Lung microvascular endothelial cell (primary cell): ENCODE measurements around the gene PBX3. TPM values are rescaled to one million over a fixed set of nuclear protein-coding genes. Genes with fewer than 3 reads are reported as not detected.

Source experiments
- DNase-seq, 2 donors: peaks; one replicate each; pipeline versions ENCODE4 v3.0.0 to v3.0.0-alpha.2; 2010; ENCODE audit warnings: low read depth in 2 of 2
- total RNA-seq: library from RNA; depleted of rRNA; stranded (reverse); fragments of >200 nt; gene quantifications from 2 replicates; pipeline ENCODE4 v1.2.1, GENCODE V29; 2014

Gene PBX3
- total RNA-seq, 1 donor from 2014 or later = 4.0 TPM

DNA sequence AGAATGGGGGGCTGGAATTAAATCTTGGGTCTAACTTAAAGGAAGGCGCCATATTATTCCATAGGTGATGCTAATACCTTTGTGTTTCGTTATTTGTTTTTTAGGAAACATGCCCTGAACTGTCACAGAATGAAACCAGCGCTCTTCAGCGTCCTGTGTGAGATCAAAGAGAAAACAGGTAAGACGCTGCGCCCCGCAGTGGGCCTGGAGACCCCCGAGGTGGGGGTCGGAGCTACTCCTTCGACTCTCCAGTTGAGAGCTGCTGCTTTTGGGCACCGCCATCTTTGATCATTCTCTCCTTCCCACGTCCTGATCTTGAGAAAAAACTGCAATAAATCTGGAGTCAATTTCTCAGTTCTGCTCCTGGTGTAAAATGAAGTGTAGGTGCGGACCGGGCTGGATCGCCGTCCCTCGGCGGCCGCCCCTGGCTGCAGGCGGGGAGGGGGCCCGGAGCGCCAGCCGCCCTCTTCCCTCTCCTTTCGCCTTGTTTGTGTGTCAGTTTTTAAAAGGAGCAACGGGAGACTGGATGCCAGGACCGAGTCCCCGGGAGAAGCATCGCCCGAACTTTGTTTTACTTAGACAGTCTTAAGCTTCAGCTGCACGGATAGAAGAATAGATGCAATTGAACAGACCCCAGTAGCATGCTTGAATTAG, 1.4 kb downstream of the PBX3 start:
- peak in 1 of 2 donors; percentile 10 for DNase-seq

GRCh38 chr9:125749287-125749935, 2.2 kb downstream of the PBX3 start:
- DNase-seq = no peak

DNA sequence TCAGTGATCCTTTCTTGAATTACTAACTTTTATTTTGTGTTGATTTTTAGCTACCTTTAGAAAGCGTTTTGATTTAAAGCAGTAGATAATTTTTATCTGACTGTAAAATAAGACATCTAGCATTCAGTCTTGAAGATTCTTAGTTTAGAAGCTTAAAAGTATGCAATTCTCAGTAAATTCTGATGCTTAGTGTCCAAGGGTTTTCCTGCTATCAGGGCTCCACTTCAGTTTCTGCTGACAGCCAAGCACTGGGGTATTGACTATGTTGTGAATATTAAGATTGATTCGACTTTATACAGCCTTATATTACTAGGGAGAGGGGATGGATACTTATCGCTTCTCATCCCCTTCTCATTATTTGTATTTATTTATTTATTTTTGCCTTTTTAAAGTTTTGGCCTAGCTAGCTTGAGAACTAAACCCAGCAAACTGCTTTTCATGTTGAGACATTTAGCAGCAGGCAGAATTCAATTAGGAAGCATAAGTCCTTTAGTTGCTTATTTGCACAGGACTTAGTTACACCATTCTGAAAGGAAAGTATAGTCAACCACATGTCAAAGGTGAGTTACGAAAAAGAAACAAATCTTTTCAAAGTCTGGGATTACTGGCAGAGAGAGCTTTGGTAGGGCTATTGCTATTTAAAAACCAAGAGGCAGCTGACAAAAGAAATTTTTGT, 2.9 kb downstream of the PBX3 start:
- peak in 1 of 2 donors; percentile 21 for DNase-seq

DNA sequence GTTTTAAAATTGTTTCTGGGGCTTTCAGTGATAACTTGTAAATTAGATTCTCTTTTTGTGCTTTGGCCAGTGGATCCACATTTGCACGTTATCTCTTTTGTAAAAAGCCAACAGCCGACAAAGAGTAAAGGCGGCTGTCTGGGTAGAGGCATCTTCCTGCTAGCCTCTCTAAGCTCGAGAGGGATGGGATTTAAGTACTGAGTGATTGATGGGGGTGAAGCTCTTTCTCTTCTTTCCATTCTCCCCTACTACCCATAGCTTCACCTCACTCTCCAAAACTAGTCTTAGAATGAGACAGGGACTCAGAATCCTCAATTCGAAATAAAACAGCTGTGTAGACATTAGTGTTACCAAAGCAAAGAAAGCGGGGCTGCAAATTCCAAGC, 3.4 kb downstream of the PBX3 start:
- DNase-seq = no peak

- no peak for DNase-seq
These were observed 5.0 kb downstream of the PBX3 start for GRCh38 chr9:125752070-125752628.

- DNase-seq = no peak
These were observed 6.9 kb downstream of the PBX3 start for GRCh38 chr9:125754096-125754495.

DNA sequence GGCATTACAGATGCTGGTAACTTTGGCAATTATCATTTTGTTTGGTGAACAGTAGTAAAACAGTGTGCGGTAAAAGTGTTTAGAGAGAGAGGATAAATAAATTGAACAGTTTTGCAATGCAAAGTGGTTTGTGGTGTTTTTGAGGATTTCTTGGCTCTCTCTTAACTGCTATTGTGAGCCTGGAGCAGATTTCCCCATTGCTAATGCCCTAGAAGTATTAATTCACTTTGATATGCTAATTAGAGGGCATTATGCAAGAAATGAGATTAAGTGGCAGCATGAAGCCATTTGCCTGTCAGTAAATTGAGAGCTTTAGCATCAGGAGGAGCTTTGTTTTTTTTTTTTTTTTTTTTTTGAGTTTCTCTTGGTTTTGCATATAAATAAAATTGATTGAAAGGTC, 8.2 kb downstream of the PBX3 start:
- no peak for DNase-seq

GRCh38 chr9:125756518-125756917, 9.3 kb downstream of the PBX3 start:
- DNase-seq = no peak

- DNase-seq = no peak
These were observed 10.7 kb downstream of the PBX3 start for GRCh38 chr9:125757834-125758233.

DNA sequence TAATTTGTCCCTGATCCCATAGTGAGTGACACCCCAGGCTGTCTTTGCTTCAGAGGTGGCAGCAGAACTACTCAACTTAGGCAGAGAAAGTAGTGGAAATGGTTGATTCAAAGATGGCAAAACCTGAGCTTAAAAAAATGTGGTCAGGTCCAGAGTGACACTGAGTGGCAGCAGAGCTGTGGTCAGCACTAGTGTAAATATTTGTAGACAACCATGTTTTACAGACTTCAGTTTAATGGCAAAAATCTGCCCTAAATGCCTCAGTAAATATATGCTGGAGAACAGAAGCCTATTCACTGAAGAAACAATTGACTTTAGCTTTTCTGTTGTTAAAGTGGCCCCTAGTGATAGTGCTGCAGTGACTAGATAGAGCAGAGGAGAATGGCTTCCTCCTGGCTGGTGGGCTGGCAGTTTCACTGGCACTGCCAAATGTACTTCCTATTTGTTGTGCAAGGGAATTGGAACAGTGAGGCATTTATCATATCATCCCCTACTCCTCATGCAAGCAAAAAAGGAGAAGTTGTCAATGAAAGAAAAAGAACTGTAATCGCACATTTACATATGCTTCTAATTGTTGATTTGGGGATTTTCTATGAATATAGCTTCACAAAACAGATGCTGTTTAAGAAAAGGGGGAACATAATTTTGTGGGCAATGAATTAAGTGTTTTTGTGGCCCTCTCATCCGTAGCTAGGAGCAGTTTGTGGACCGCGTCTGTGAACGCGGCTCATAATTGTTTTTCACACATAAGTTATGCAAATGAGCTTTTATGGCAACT, 12.0 kb downstream of the PBX3 start:
- peak in 1 of 2 donors; percentile 23 for DNase-seq

- no peak for DNase-seq
These were observed 12.6 kb downstream of the PBX3 start for GRCh38 chr9:125759764-125760129.

DNA sequence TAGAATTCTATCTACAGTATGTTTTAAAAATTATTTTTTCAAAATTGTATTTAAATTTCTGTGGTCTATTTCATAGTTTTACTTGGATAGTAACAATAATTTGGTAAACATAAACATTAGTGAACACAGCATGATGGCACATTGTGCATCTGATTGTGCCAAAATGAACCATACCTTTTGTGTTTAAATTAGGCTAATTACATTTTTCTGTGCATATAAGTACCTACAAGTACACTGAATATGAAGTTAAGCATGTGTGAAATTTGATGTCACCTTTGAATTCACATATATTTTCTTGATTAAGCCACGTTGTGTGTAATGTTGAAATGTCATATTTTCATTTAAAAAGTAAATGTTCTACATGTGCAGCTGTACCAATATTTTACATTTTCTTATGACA, 13.4 kb downstream of the PBX3 start:
- DNase-seq = no peak

DNA sequence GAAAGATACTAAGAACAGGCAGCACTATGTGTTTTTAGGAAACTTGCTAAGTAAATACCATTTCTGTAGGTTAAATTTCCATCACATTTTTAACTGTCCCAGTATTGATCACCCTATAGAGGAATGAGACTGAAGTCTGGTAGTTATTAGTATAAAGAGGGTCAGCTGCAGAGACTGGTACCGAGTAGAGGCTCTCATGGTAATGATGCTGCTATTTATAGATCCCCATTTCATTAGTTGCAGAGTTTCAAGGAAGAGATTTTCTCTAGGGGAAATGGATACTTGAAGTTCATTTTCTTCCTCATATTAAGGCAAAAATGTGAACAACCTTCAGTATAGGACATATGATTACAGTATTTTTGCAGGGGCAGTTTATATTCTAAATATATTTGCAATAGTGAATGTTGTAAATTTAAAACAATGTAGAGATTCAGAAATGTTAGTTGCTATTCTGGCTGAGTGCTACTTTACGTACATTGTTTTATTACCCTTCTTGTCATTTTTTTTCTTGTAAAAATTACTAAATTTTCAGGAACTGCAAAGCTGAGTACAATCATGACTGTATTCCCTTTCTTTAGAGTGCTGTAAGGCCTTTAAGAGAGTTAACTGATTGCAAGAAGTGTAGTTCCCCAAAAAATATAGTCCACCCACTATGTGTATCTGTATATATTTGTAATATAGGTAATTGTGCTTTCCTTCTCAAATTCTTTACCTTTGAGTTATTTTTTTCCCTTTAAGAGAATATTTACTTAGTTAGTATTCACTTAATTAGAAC, 14.7 kb downstream of the PBX3 start:
- DNase-seq = no peak

- peak; percentile 56 to 62 for DNase-seq
These were observed 16.2 kb downstream of the PBX3 start for GRCh38 chr9:125763394-125763801.

DNA sequence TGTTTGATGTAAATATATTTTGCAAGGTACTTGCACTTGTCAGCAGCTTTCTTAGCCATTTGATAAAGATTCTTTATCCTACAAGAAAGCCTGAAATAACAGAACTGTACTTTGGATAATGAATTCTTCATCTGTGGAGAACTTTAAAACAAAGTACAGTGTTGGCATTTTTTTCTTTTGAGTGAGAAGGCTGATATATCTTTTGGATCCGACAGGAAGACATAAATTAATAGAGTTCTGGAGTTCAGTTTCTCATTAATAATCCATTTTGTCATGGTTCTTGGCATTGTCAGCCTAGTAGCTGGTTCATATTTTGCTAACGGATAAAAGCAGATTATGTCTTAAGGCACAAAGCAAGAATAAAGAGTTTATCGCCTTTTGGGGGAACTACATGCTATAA, 17.0 kb downstream of the PBX3 start:
- no peak for DNase-seq

- no peak for DNase-seq
These were observed 19.5 kb downstream of the PBX3 start for GRCh38 chr9:125766468-125767221.

- no peak for DNase-seq
These were observed 20.2 kb downstream of the PBX3 start for GRCh38 chr9:125767349-125767748.

DNA sequence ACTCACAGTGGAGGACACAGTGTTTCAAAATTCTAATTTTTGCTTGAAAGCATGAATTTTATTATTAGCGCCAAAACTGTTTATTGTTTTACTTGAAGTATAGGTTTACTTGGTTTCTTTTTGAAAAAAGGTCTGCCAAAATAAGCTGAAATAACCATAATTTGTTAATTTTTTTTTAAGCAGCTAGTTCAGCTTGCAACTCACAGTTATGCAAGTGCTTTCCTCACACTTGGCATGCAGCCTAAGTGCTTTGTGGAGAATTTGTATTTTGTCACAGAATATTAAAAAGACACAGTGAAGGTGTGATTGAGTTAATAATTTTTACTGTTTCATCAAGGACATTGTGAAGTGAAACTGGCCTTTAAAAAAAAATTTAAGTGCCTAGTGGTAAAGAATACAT, 21.6 kb downstream of the PBX3 start:
- DNase-seq = no peak

GRCh38 chr9:125771037-125771436, 23.9 kb downstream of the PBX3 start:
- DNase-seq = no peak

DNA sequence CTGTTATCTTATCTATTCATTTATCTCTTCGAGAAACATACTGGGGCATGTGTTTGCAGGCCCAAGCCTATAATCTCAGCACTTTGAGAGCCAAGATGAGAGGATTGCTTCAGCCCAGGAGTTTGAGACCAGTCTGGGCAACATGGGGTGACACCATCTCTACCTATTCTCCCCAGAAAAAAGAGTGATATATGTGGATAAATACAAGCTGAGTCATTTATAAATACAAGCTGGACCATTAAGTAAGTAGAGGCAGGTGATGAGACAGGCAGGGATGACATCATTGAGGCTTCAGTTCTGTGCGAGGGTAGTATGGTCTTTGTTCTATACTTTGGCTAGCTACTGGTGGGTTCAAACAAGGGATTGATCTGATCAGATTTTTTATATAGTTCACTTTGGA, 25.6 kb downstream of the PBX3 start:
- no peak for DNase-seq
